Measurements from ENCODE around the gene BBOX1.

The BBOX1 gene

DNA sequence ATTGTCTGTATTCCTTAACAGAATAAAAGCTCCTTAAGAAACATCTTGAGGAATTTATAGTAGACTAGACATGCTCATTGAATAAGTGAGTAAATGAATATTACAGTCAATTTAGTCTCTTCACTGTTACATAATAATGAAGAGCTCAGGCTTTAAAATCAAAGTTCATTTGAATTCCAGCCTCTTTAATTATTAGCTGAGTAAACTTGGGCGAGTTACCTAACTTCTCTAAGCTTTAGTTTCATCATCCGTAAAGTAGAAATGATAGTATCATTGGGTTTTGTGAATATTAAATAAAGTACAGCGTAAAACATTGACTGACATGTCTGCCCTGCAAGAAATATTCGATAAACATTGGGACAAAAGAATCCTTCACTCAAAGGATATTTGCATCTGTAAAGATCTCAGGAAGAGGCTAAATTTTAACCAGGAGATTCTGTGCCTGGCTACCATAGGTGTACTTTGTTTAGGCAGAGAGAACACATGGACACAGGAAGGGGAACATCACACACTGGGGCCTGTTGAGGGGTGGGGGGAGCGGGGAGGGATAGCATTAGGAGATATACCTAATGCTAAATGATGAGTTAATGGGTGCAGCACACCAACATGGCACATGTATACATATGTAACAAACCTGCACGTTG, 15.2 kb upstream of the BBOX1 start:
- TF ChIP-seq, protein P1, sequence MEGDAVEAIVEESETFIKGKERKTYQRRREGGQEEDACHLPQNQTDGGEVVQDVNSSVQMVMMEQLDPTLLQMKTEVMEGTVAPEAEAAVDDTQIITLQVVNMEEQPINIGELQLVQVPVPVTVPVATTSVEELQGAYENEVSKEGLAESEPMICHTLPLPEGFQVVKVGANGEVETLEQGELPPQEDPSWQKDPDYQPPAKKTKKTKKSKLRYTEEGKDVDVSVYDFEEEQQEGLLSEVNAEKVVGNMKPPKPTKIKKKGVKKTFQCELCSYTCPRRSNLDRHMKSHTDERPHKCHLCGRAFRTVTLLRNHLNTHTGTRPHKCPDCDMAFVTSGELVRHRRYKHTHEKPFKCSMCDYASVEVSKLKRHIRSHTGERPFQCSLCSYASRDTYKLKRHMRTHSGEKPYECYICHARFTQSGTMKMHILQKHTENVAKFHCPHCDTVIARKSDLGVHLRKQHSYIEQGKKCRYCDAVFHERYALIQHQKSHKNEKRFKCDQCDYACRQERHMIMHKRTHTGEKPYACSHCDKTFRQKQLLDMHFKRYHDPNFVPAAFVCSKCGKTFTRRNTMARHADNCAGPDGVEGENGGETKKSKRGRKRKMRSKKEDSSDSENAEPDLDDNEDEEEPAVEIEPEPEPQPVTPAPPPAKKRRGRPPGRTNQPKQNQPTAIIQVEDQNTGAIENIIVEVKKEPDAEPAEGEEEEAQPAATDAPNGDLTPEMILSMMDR (IDR thresholded peaks at IDR 0.05; ENCODE audit: control insufficient read depth, insufficient read depth, low read depth, low read length, missing control alignments), result no peak
- H3K4me3 ChIP-seq (ENCODE audit: control insufficient read depth, low read depth, low read length), result no peak overlapping the region
- DNase-seq (ENCODE audit: low read depth), result no peak

DNA sequence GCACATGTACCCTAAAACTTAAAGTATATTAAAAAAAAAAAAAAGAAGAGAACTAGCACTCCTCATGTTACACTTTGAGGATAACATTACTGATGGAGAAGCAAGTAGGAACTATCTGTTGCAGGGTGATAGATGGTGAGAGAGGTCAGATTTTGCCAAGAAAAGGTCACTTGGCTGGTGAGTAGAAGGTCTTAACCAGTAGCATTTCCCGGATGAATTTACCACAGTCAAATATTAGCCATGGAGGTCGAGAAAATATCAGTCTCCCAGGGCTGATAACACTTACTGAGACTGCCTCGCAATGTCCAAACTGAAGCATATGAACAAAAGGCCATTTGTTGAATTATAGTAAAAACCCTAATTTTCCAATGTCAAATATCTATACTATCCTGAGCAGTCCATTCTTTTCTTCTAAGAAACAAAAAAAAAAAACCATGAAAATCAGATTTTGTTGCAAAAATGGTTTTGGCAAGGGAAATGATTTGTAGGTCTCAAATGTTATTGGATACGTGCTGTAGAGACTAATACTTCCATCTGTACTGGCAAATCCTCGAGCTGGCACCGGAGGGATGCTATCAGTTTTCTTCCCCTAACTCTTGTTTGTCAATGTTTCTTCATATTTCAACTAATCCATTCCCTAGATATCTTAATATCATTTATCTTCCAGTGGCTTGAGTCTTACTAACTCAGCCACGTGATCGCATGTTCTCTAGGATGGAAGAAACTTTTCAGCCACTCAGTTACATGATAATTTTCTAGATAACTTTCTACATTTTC, 14.5 kb upstream of the BBOX1 start:
- TF ChIP-seq, protein P1 (IDR thresholded peaks at IDR 0.05; ENCODE audit: control insufficient read depth, insufficient read depth, low read depth, low read length, missing control alignments), result no peak
- no peak overlapping the region for H3K4me3 ChIP-seq (ENCODE audit: control insufficient read depth, low read depth, low read length)
- no peak for DNase-seq (ENCODE audit: low read depth)

DNA sequence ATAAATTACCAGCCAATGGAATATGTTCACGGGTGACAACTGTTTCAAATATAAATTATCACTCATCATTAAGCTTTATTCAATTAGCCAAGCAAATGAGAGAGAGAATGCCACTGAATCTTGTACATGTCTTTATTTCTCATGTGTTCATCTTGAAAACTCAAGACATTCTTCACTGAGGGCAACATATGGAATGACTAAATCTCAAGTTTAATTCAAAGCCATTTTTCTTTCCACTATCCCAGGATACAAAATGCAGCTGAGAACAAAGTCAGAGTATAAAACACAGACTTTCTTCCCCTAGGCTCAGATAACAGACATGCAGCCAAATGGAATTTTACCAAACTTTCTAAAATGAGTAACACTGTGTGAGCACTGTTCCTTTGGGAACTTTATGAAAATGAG, 12.1 kb upstream of the BBOX1 start:
- no peak for DNase-seq (ENCODE audit: low read depth)
- no peak overlapping the region for H3K4me3 ChIP-seq (ENCODE audit: control insufficient read depth, low read depth, low read length)
- TF ChIP-seq, protein P1 (IDR thresholded peaks at IDR 0.05; ENCODE audit: control insufficient read depth, insufficient read depth, low read depth, low read length, missing control alignments), result no peak

DNA sequence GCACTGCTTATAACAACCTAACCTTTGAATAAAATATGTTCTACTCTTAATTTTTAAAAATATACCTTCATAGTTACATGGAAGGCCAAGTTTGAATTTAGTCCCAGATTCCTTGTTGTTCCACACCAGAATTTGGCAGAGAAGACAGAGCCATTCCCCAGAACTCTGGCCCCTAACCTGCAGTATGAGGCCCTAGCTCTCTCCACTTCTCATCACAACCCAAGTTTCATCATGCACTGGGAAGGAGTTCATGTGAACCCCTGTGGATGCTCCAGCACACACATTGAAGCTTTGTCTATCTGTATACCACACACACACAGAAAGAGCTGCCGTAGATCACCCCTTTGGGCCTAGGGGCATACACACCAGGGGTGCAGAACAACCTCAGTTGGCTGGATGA, 10.6 kb upstream of the BBOX1 start:
- TF ChIP-seq, protein P1 (IDR thresholded peaks at IDR 0.05; ENCODE audit: control insufficient read depth, insufficient read depth, low read depth, low read length, missing control alignments), result no peak
- no peak for DNase-seq (ENCODE audit: low read depth)
- no peak overlapping the region for H3K4me3 ChIP-seq (ENCODE audit: control insufficient read depth, low read depth, low read length)

DNA sequence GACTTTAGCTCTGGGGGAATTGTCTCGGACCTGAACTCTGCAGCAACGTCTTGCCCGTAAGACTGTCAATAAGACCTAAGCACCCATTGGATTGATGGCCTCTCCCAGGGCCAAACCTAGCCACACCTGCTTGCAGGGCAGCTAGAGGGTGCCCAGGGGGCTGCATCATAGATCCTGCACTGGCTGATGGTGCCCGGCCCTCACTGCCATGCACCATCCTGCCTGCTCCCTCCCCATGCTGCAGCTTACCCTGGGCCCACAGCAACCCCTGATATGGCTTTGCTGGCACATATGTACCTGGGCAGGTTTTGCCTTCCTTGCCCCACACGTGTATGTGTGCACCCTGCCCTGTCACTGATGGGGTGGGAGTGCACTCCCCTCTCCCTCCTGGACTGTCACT, 8.9 kb upstream of the BBOX1 start:
- DNase-seq (ENCODE audit: low read depth), result no peak
- TF ChIP-seq, protein P1 (IDR thresholded peaks at IDR 0.05; ENCODE audit: control insufficient read depth, insufficient read depth, low read depth, low read length, missing control alignments), result no peak
- H3K4me3 ChIP-seq (ENCODE audit: control insufficient read depth, low read depth, low read length), result no peak overlapping the region

DNA sequence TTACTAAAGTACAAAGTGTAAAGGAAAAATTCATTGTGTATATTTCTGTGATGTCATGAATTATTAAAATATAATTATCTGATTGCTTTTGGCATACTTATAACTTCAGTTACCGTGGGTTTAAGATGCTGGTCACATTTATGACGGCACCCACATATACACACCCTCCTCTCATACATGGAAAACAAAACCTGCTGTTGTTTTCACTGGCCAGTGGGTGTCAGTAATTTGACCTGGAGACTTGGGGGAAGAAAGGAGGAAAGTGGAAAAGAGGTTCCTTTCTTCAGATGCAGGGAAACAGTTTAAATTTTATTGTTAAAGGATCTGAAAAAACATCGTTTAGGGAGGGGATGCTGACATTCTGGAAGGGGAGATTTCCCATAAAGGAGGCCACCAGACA, 742 bp upstream of the BBOX1 start:
- TF ChIP-seq, protein P1 (IDR thresholded peaks at IDR 0.05; ENCODE audit: control insufficient read depth, insufficient read depth, low read depth, low read length, missing control alignments), result peak; percentile 6
- no peak overlapping the region for H3K4me3 ChIP-seq (ENCODE audit: control insufficient read depth, low read depth, low read length)
- DNase-seq (ENCODE audit: low read depth), result no peak
